K562 (cell line): ENCODE data around the gene MALRD1. TPM values are rescaled to one million over a fixed set of nuclear protein-coding genes. Genes with fewer than 3 reads are reported as not detected.

Source experiments
- ATAC-seq: fragments of 200-7000 bp; cut with Tn5 transposase; 3 replicates; pipeline ENCODE4 v1.9.1; 2020; ENCODE audit warnings: moderate library complexity
- BruUV-seq: library from RNA; stranded (reverse); fragments of 400-500 nt; replicated peaks from 2 replicates; lab custom pipeline; 2021; lab: Mats Ljungman, UMichigan
- CTCF ChIA-PET: fragments of 300-600 bp; formaldehyde crosslinking; extraction: SDS; loops from one replicate; lab custom pipeline; 2021; ENCODE audit warnings: low intra/inter-chr PET ratio; lab: Yijun Ruan, JAX
- POLR2A ChIA-PET: fragments of 300-600, 350-650 bp; sonication (Branson Sonifier 250); formaldehyde crosslinking; extraction: SDS; loops from one replicate; lab custom pipeline; 2021; ENCODE audit warnings: antibody characterized with exemption, inconsistent platforms; lab: Yijun Ruan, JAX
- DNase-seq, 4 experiments: peaks; one replicate each; pipeline versions ENCODE4 v3.0.0 to v3.0.0-alpha.2; 2011 to 2018; ENCODE audit warnings: low spot score in 3 of 4, mixed read lengths in 3 of 4; ENCODE audit errors: extremely low read depth in 1 of 4
- FAIRE-seq: peaks from 2 replicates; lab custom pipeline; 2011; peaks lifted over from hg19 to GRCh38; lab: Jason Lieb, UNC
- H2AFZ ChIP-seq: 2 replicates; pipeline ENCODE4 v1.6.0; 2011; ENCODE audit warnings: low read depth, low read length, control low read depth, inconsistent platforms
- H3K27ac ChIP-seq: fragments of 200-600 bp; 3 replicates; pipeline ENCODE4 v1.8.0; 2011; ENCODE audit warnings: low read depth, mild to moderate bottlenecking, control low read depth, inconsistent platforms, low read length, moderate library complexity, mixed read lengths; ENCODE audit errors: extremely low read depth
- H3K27me3 ChIP-seq, 2 experiments: fragments of 300-600 bp in 1 of 2; 2 replicates in 1 of 2; 3 replicates in 1 of 2; pipeline versions ENCODE4 v1.6.0 to v1.8.0; 2011; ENCODE audit warnings: inconsistent platforms in 2 of 2, low read length in 2 of 2, mild to moderate bottlenecking in 1 of 2, mixed read lengths in 1 of 2, moderate library complexity in 1 of 2; ENCODE audit not compliant: control insufficient read depth in 2 of 2, insufficient read depth in 2 of 2
- H3K36me3 ChIP-seq: fragments of 300-600 bp; 3 replicates; pipeline ENCODE4 v1.8.0; 2011; ENCODE audit warnings: mild to moderate bottlenecking, low read length, inconsistent platforms; ENCODE audit not compliant: control insufficient read depth, insufficient read depth
- H3K4me1 ChIP-seq, 2 experiments: fragments of 200-600 bp in 1 of 2; replicated peaks in 1 of 2; 2 replicates in 1 of 2; 3 replicates in 1 of 2; pipeline versions ENCODE4 v1.5.1 to v1.8.0; 2011; ENCODE audit warnings: inconsistent platforms in 2 of 2, low read length in 2 of 2, mild to moderate bottlenecking in 1 of 2, mixed read lengths in 1 of 2, moderate library complexity in 1 of 2; ENCODE audit not compliant: control insufficient read depth in 2 of 2, insufficient read depth in 2 of 2
- H3K4me2 ChIP-seq: 2 replicates; pipeline ENCODE4 v1.6.1; 2011; ENCODE audit warnings: low read length, control low read depth, inconsistent platforms, mixed read lengths; ENCODE audit not compliant: insufficient read depth
- H3K4me3 ChIP-seq: fragments of 200-600 bp; sonication (generic), shearing (Covaris generic); 2 replicates; pipeline ENCODE4 v1.5.1; 2016; ENCODE audit warnings: control low read depth, inconsistent platforms
- H3K79me2 ChIP-seq: fragments of 200-600 bp; 3 replicates; pipeline ENCODE4 v1.8.0; 2011; ENCODE audit warnings: low read length, inconsistent platforms; ENCODE audit not compliant: control insufficient read depth, insufficient read depth
- H3K9ac ChIP-seq, 2 experiments: 2 replicates each; pipeline versions ENCODE4 v1.6.0 to v1.6.1; 2011; ENCODE audit warnings: low read depth in 2 of 2, low read length in 2 of 2, control low read depth in 1 of 2, inconsistent platforms in 1 of 2, mild to moderate bottlenecking in 1 of 2, mixed read lengths in 1 of 2; ENCODE audit not compliant: insufficient read depth in 1 of 2
- H3K9me1 ChIP-seq: one replicate; pipeline ENCODE4 v1.6.0; 2011; ENCODE audit warnings: inconsistent platforms, mild to moderate bottlenecking, low read length, moderate library complexity; ENCODE audit not compliant: control insufficient read depth, insufficient read depth
- H3K9me3 ChIP-seq: replicated peaks from 2 replicates; pipeline ENCODE4 v1.5.1; 2011; ENCODE audit warnings: low read depth, low read length, inconsistent platforms; ENCODE audit not compliant: control insufficient read depth, insufficient read depth
- H4K20me1 ChIP-seq: replicated peaks from 2 replicates; pipeline ENCODE4 v1.6.1; 2011; ENCODE audit warnings: low read length, inconsistent platforms, mixed read lengths; ENCODE audit not compliant: control insufficient read depth, insufficient read depth
- DMBX1 ChIP-seq: fragments of 250-450 bp; sonication (Bioruptor Pico); IDR thresholded peaks from 2 replicates; pipeline ENCODE4 v1.8.0; 2022; ENCODE audit warnings: inconsistent platforms, mild to moderate bottlenecking, moderate library complexity, borderline replicate concordance
- RFX1 ChIP-seq: fragments of 450-650 bp; IDR thresholded peaks from 2 replicates; pipeline ENCODE4 v1.6.1; 2016; ENCODE audit warnings: mild to moderate bottlenecking, moderate library complexity
- SAFB2 ChIP-seq: fragments of 200-400 bp; formaldehyde crosslinking; IDR thresholded peaks from 2 replicates; pipeline ENCODE4 v1.6.1; 2018; ENCODE audit warnings: borderline replicate concordance, low read length, low read depth, moderate library complexity; ENCODE audit not compliant: severe bottlenecking
- TEAD4 ChIP-seq, 2 experiments: sonication (generic) in 1 of 2; formaldehyde crosslinking in 1 of 2; IDR thresholded peaks; 2 replicates each; pipeline versions ENCODE4 v1.6.1 to v1.8.0; 2012 to 2022; ENCODE audit warnings: borderline replicate concordance in 1 of 2, inconsistent platforms in 1 of 2, low read length in 1 of 2, mild to moderate bottlenecking in 1 of 2, missing genetic modification reagents in 1 of 2
- ZBTB17 ChIP-seq: fragments of 450-650 bp; formaldehyde crosslinking; IDR thresholded peaks from 2 replicates; pipeline ENCODE4 v1.4.0; 2020; ENCODE audit warnings: mild to moderate bottlenecking
- ZNF175 ChIP-seq: fragments of 200-800 bp; sonication (Bioruptor generic); IDR thresholded peaks from 2 replicates; pipeline ENCODE4 v1.6.1; 2016; ENCODE audit warnings: low read depth, mild to moderate bottlenecking, missing genetic modification characterization, missing compliant biosample characterization
- WGBS: fragments of 100-300 bp; shearing (Covaris generic); methylation state at CpG from one replicate; pipeline ENCODE4 v1.1.6; 2016; ENCODE audit warnings: low coverage, mixed read lengths; ENCODE audit not compliant: insufficient coverage; ENCODE audit errors: missing lambda C conversion rate; 5-methylcytosine and 5-hydroxymethylcytosine counted together
- in situ Hi-C: fragments of 300-500 bp; cut with MboI; formaldehyde crosslinking; loops from 4 replicates; pipeline ENCODE4 v1.15.0; 2018; ENCODE audit warnings: inconsistent platforms, mixed read lengths
- intact Hi-C: fragments of 100-400 bp; cut with micrococcal nuclease; formaldehyde crosslinking; loops from 2 replicates; pipeline ENCODE4 v1.14.2; 2022
- polyA plus RNA-seq, 8 experiments: library from polyadenylated mRNA; depleted of rRNA in 4 of 8; stranded (reverse) in 5 of 8; unstranded in 3 of 8; fragments of >200 nt; fragmentation: Nextera tagmentation in 2 of 8; fragmentation: Illumina TruSeq in 1 of 8; extraction: Ambion mirVana in 2 of 8; extraction: Trizol in 1 of 8; gene quantifications; 2 replicates each; pipeline versions ENCODE4 v1.2.1 to v1.2.3, GENCODE V29; 2011 to 2014; ENCODE audit warnings: inconsistent platforms in 1 of 8, missing spikeins in 1 of 8
- total RNA-seq, 7 experiments: library from RNA; depleted of rRNA in 6 of 7; stranded (reverse); fragments of >200 nt in 6 of 7; fragmentation: Illumina TruSeq in 2 of 7; extraction: Trizol in 2 of 7; gene quantifications; 2 replicates each; pipeline versions ENCODE4 v1.2.1 to v1.2.3, GENCODE V29; 2011 to 2021; ENCODE audit warnings: low replicate concordance in 1 of 7

The MALRD1 gene
- total and polyA plus RNA-seq, 9 of the 15 experiments (the other 6 are each of a cell fraction or from before 2014, with no cell fraction given), result not detected

DNA sequence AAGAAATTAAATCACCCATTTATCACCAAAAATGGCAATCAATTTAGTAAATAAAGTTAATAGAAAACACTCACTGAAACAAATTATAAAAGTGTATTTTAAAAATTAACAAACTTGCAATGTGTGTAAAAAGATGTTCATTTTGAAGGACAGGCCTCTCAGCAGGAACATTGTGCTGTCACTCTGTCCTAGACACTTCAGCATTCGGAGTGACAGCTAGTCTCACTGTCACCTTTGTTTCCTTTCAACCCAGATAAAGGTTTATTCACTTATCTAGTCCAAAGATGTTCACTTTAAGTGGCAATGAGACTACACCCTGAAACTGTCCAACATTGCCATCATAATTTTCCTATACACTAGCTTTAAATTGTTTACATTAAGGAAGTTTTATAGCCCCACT is 675.7 kb downstream of the MALRD1 start (continued):
- TF ChIP-seq ZNF175, result no peak
- TF ChIP-seq SAFB2, result no peak
- TF ChIP-seq RFX1, result no peak
- TF ChIP-seq TEAD4 (IDR thresholded peaks at IDR 0.05; ENCODE audit: low read length), result no peak
- no peak for TF ChIP-seq TEAD4 (CRISPR knock-in tag; IDR thresholded peaks at IDR 0.05; ENCODE audit: borderline replicate concordance)

DNA sequence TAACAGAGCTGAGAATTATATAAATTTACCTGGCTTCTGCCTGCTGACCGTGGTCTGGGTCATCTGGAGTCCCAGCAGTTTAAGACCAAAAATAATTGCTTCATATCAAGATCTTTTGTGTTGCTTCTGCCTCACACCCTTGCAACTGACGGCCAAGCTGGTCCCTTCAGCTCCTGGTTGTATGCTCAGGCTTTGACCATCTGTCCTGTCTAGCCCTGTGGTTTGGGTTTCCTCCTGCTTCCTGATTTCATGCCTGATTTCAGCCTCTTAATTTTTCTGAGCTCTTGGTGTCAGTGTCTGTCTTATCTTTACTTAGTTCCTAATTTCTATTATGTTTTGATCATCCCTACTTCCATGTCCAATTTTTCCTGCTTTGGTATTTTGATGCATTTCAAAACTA is 679.8 kb downstream of the MALRD1 start:
- H2AFZ ChIP-seq, result no peak overlapping the region
- intact Hi-C loops (no loop called here), in situ Hi-C loops (no loop called here)

More for the DNA sequence above, 679.8 kb downstream of the MALRD1 start:
- no peak overlapping the region for H3K4me2 ChIP-seq
- no peak for TF ChIP-seq DMBX1 (CRISPR knock-in tag)
- peak; percentile 89 for TF ChIP-seq ZBTB17 (CRISPR knock-in tag)
- no peak overlapping the region for H3K9ac ChIP-seq
- 0% methylated on average over 2 of the region's 2 CpGs for WGBS
- H3K27ac ChIP-seq, result no peak overlapping the region
- H3K36me3 ChIP-seq, result no peaks in the 10 kb centered on the region
- ChIA-PET POLR2A (no interaction called here), CTCF (no interaction called here)
- H3K9me3 ChIP-seq, result no peaks in the 10 kb centered on the region
- H3K4me3 ChIP-seq, result no peak overlapping the region
- H3K9me1 ChIP-seq, result no peaks in the 10 kb centered on the region
- no peak; the same call in 2 of the 3 replicates for ATAC-seq
- BruUV-seq, result no TSS peak
- peak in 1 of 4 experiments; percentile 30 for DNase-seq
- FAIRE-seq, result no peak
- no peaks in the 10 kb centered on the region; a peak in 1 of 5 replicates for H3K4me1 ChIP-seq
- no peaks in the 10 kb centered on the region for H3K27me3 ChIP-seq
- H3K79me2 ChIP-seq, result no peaks in the 10 kb centered on the region
- H4K20me1 ChIP-seq, result no peaks in the 10 kb centered on the region
